Renal cortex interstitium (tissue), 11 donors: Measurements from ENCODE around the gene TTLL11. TPM values are rescaled to one million over a fixed set of nuclear protein-coding genes. Genes with fewer than 3 reads are reported as not detected.
"Not testable (repeated sequence)": the region's sequence is repeated elsewhere in the genome, so short reads cannot be mapped to it uniquely, and the experiment has no call there.

ENCODE experiments used
- DNase-seq, 11 donors: peaks; one replicate each; pipeline ENCODE4 v3.0.0-alpha.2; 2013; ENCODE audit warnings: low read depth in 9 of 11, low spot score in 4 of 11; ENCODE audit errors: extremely low read depth in 1 of 11
- polyA plus RNA-seq, 3 donors: library from polyadenylated mRNA; unstranded; fragments of 120-200 nt; gene quantifications; one replicate each; pipeline ENCODE4 v1.2.1, GENCODE V29; 2013; ENCODE audit not compliant: insufficient read length in 3 of 3

Gene TTLL11
- polyA plus RNA-seq, 3 donors = 6.8 to 8.5 (median 6.9) TPM

GRCh38 chr9:121991307-121991661 is 101.8 kb downstream of the TTLL11 start:
- DNase-seq = no peak

GRCh38 chr9:121990600-121991306 is 102.4 kb downstream of the TTLL11 start:
- DNase-seq = peak in 1 of 11 donors; percentile 38

GRCh38 chr9:121989010-121989409 is 104.1 kb downstream of the TTLL11 start:
- no peak for DNase-seq

GRCh38 chr9:121987314-121987713 is 105.8 kb downstream of the TTLL11 start:
- peak in 2 of 11 donors; percentile 49 to 50 for DNase-seq

- DNase-seq = no peak
Observed at GRCh38 chr9:121985792-121986494, 107.2 kb downstream of the TTLL11 start.

- DNase-seq = no peak
Observed at GRCh38 chr9:121984726-121985402, 108.2 kb downstream of the TTLL11 start.

- DNase-seq = no peak
Observed at GRCh38 chr9:121983736-121984135, 109.4 kb downstream of the TTLL11 start.

- no peak for DNase-seq
Observed at GRCh38 chr9:121981118-121981883, 111.8 kb downstream of the TTLL11 start.

GRCh38 chr9:121980665-121981064 is 112.4 kb downstream of the TTLL11 start:
- DNase-seq = not testable (repeated sequence)

GRCh38 chr9:121979736-121980135 is 113.4 kb downstream of the TTLL11 start:
- no peak for DNase-seq

GRCh38 chr9:121976751-121977150 is 116.4 kb downstream of the TTLL11 start:
- no peak for DNase-seq

- peak in 5 of 11 donors; percentile 38 to 78 (median 65) for DNase-seq
Observed at GRCh38 chr9:121975801-121976277, 117.3 kb downstream of the TTLL11 start.

- DNase-seq = no peak
Observed at GRCh38 chr9:121974421-121974820, 118.7 kb downstream of the TTLL11 start.

- no peak for DNase-seq
Observed at GRCh38 chr9:121972501-121972981, 120.6 kb downstream of the TTLL11 start.

GRCh38 chr9:121968056-121968455 is 125.1 kb downstream of the TTLL11 start:
- DNase-seq = no peak

- no peak for DNase-seq
Observed at GRCh38 chr9:121966706-121967105, 126.4 kb downstream of the TTLL11 start.

GRCh38 chr9:121963528-121963995 is 129.5 kb downstream of the TTLL11 start:
- DNase-seq = no peak

GRCh38 chr9:121962421-121962820 is 130.7 kb downstream of the TTLL11 start:
- DNase-seq = no peak

GRCh38 chr9:121960665-121961064 is 132.4 kb downstream of the TTLL11 start:
- DNase-seq = no peak
